Activated CD8-positive, alpha-beta memory T cell treated with anti-CD3 and anti-CD28 coated beads, Interleukin-2, amount 10 ng/mL, durations not matched to agents 7 days and 5 days (primary cell): Measurements from ENCODE around the gene DNAH9. TPM values are rescaled to one million over a fixed set of nuclear protein-coding genes. Genes with fewer than 3 reads are reported as not detected.

Experiments
- ATAC-seq: fragments of 150-1000 bp; cut with Tn5 transposase; one replicate; pipeline ENCODE4 v1.10.0; 2021; ENCODE audit warnings: moderate library complexity
- CTCF ChIA-PET: fragments of 350-600 bp; sonication (Branson Sonifier 250); formaldehyde crosslinking; loops from one replicate; lab custom pipeline; 2021; ENCODE audit warnings: antibody characterized with exemption; lab: Charles Lee
- DNase-seq: peaks from one replicate; pipeline ENCODE4 v3.0.0-alpha.2; 2020
- H3K27ac Mint-ChIP-seq: one replicate; pipeline ENCODE4 v1.8.0; 2021; ENCODE audit warnings: mild to moderate bottlenecking, mixed read lengths
- H3K27me3 Mint-ChIP-seq: one replicate; pipeline ENCODE4 v1.8.0; 2021; ENCODE audit warnings: mixed read lengths
- H3K36me3 Mint-ChIP-seq: one replicate; pipeline ENCODE4 v1.8.0; 2021; ENCODE audit warnings: mild to moderate bottlenecking, mixed read lengths
- H3K4me1 Mint-ChIP-seq: one replicate; pipeline ENCODE4 v1.8.0; 2021; ENCODE audit warnings: mixed read lengths
- H3K4me3 Mint-ChIP-seq: one replicate; pipeline ENCODE4 v1.8.0; 2021; ENCODE audit warnings: mild to moderate bottlenecking, moderate library complexity, mixed read lengths
- H3K9me3 Mint-ChIP-seq: one replicate; pipeline ENCODE4 v1.8.0; 2022; ENCODE audit warnings: low read depth, mixed read lengths
- total RNA-seq, 2 experiments: library from RNA; stranded (reverse); gene quantifications; one replicate each; pipeline ENCODE4 v1.2.3, GENCODE V29; 2021

The DNAH9 gene
- total RNA-seq, 2 experiments from 2014 or later, result not detected

GRCh38 chr17:11644265-11645212 lies 46.3 kb downstream of the DNAH9 start:
- H3K4me3 Mint-ChIP-seq, result no peak overlapping the region
- H3K36me3 Mint-ChIP-seq, result no peaks in the 10 kb centered on the region
- DNase-seq (peak; percentile 51), ATAC-seq (no peak)
- H3K27me3 Mint-ChIP-seq, result no peaks in the 10 kb centered on the region
- H3K4me1 Mint-ChIP-seq, result no peaks in the 10 kb centered on the region
- no peak overlapping the region for H3K27ac Mint-ChIP-seq
- CTCF ChIA-PET, result interaction anchor here (0.9 to 1.5 kb wide), 4 partner anchors 9 to 768 kb away, joined by 3 to 5 read pairs (median 4); no protein-coding TSS in a partner anchor
- H3K9me3 Mint-ChIP-seq, result no peaks in the 10 kb centered on the region

- H3K4me3 Mint-ChIP-seq, result no peak overlapping the region
- DNase-seq, result no peak
- H3K36me3 Mint-ChIP-seq, result no peaks in the 10 kb centered on the region
- H3K27ac Mint-ChIP-seq, result no peak overlapping the region
- no peaks in the 10 kb centered on the region for H3K4me1 Mint-ChIP-seq
- CTCF ChIA-PET, result interaction anchor here (0.7 to 1.5 kb wide), 2 partner anchors 26 to 1046 kb away, joined by 3 read pairs; no protein-coding TSS in a partner anchor
- no peaks in the 10 kb centered on the region for H3K9me3 Mint-ChIP-seq
- no peak for ATAC-seq
- H3K27me3 Mint-ChIP-seq, result no peaks in the 10 kb centered on the region
These were observed 47.2 kb downstream of the DNAH9 start for GRCh38 chr17:11645426-11645825.

DNA sequence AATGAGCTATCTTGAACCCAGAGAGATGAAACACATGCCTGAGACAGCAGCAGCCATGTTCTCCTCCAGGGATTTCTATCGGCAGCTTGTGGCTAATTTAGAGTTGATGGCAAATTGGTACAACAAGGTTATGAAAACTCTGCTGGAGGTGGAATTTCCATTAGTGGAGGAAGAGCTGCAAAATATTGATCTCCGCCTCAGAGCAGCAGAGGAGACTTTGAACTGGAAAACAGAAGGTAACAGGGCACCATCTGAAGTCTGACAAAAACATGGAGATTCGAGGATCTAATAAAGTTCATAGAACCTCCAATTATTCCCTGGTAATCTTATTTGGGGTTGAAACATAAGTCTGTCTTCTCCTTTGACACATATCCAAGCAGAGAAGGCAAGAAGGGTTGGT lies 52.8 kb downstream of the DNAH9 start:
- no peak overlapping the region for H3K27ac Mint-ChIP-seq
- no peaks in the 10 kb centered on the region for H3K4me1 Mint-ChIP-seq
- no peak for ATAC-seq
- peaks cover 8% of the 10 kb centered on the region for H3K9me3 Mint-ChIP-seq
- no peak overlapping the region for H3K4me3 Mint-ChIP-seq
- DNase-seq, result no peak
- H3K27me3 Mint-ChIP-seq, result no peaks in the 10 kb centered on the region
- no peaks in the 10 kb centered on the region for H3K36me3 Mint-ChIP-seq
- CTCF ChIA-PET, result no interaction called here

DNA sequence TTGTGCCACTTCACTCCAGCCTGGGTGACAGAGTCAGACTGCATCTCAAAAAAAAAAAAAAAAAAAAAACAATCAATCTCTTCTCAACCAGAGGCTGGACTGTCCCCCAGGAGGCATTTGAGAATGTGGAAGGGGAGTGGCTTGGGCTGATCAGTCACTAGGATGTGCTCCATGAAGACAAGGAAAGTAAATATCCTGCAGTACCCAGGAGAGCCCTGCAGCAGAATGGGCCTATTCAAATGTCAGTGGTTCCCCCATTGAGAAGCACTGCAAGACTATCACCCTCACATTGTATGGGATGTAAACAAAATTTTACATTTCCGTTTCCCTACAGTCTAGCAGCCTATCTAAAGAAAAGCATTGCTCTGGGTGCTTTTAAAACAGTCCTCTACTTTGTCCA lies 70.3 kb downstream of the DNAH9 start:
- Mint-ChIP-seq H3K27me3 (no peaks in the 10 kb centered on the region), H3K4me3 (no peak overlapping the region), H3K36me3 (no peaks in the 10 kb centered on the region), H3K27ac (no peak overlapping the region), H3K4me1 (no peaks in the 10 kb centered on the region), H3K9me3 (no peaks in the 10 kb centered on the region)
- CTCF ChIA-PET, result no interaction called here
- DNase-seq, result no peak
- no peak for ATAC-seq

DNA sequence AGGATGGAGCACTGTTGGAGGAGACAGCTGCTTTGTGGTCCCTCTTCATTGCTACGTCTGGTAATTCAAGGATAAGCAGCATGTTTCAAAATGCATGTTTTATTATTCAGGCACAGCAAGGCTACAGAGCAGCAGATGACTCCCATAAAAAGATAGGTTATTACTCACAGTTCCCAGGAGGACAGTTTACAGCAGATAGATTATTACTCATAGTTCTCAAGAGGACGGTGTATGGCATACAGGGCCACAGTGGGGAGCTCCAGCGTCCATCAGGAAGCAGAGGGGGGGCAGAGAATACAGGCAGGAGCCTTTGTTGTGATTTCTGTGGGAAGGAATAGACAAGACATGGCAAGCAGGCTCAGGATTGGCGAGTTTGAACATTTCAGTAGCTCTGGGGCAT lies 72.9 kb downstream of the DNAH9 start:
- Mint-ChIP-seq H3K4me3 (no peak overlapping the region), H3K27me3 (no peaks in the 10 kb centered on the region), H3K9me3 (no peaks in the 10 kb centered on the region), H3K36me3 (no peaks in the 10 kb centered on the region), H3K27ac (no peak overlapping the region), H3K4me1 (no peaks in the 10 kb centered on the region)
- no peak for DNase-seq
- ATAC-seq, result no peak
- CTCF ChIA-PET, result interaction anchor here (0.9 kb wide), 1 partner anchor 27 kb away, joined by 3 read pairs; no protein-coding TSS in a partner anchor

DNA sequence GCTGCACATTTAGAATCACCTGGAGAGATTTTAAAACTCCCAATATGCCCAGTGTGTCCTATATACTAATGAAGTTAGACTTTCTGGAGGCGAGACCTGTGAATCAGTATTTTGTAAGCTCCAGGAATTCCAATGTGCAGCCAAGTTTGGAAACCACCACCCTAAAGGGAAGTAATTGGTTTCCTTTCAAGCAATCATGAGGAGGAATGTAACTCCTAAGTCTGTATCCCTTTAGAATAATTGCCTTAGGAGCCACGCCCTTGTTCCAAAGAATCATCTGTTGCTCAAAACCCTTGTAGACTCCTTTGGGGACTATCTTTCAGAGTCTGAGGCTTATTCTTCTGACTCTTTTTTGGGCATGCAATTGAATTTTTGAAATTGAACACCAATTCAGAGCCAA lies 84.4 kb downstream of the DNAH9 start:
- no peaks in the 10 kb centered on the region for H3K4me1 Mint-ChIP-seq
- no peak for DNase-seq
- H3K27ac Mint-ChIP-seq, result no peak overlapping the region

GRCh38 chr17:11690681-11691080 lies 92.4 kb downstream of the DNAH9 start:
- Mint-ChIP-seq H3K4me3 (no peak overlapping the region), H3K4me1 (no peaks in the 10 kb centered on the region), H3K27me3 (no peaks in the 10 kb centered on the region), H3K9me3 (peaks cover 7% of the 10 kb centered on the region), H3K27ac (no peak overlapping the region), H3K36me3 (no peaks in the 10 kb centered on the region)
- DNase-seq (no peak), ATAC-seq (no peak)
- CTCF ChIA-PET, result no interaction called here

More for the DNA sequence above, 84.4 kb downstream of the DNAH9 start:
- CTCF ChIA-PET, result no interaction called here
- Mint-ChIP-seq H3K9me3 (peaks cover 16% of the 10 kb centered on the region), H3K4me3 (no peak overlapping the region), H3K36me3 (no peaks in the 10 kb centered on the region), H3K27me3 (no peaks in the 10 kb centered on the region)
- ATAC-seq, result no peak

- Mint-ChIP-seq H3K4me3 (no peak overlapping the region), H3K27ac (no peak overlapping the region), H3K27me3 (no peaks in the 10 kb centered on the region), H3K4me1 (no peaks in the 10 kb centered on the region), H3K9me3 (peaks cover 2% of the 10 kb centered on the region), H3K36me3 (no peaks in the 10 kb centered on the region)
- DNase-seq (no peak), ATAC-seq (no peak)
- CTCF ChIA-PET, result no interaction called here
These were observed 94.4 kb downstream of the DNAH9 start for GRCh38 chr17:11692688-11693087.

- H3K27ac Mint-ChIP-seq, result no peak overlapping the region
- H3K4me1 Mint-ChIP-seq, result no peaks in the 10 kb centered on the region
- H3K9me3 Mint-ChIP-seq, result no peaks in the 10 kb centered on the region
- CTCF ChIA-PET, result no interaction called here
- DNase-seq (no peak), ATAC-seq (no peak)
- no peaks in the 10 kb centered on the region for H3K36me3 Mint-ChIP-seq
- no peak overlapping the region for H3K4me3 Mint-ChIP-seq
- H3K27me3 Mint-ChIP-seq, result no peaks in the 10 kb centered on the region
These were observed 95.0 kb downstream of the DNAH9 start for GRCh38 chr17:11693284-11693683.

GRCh38 chr17:11700668-11701067 lies 102.4 kb downstream of the DNAH9 start:
- no peak for ATAC-seq
- CTCF ChIA-PET, result no interaction called here
- no peak for DNase-seq
- Mint-ChIP-seq H3K4me1 (no peaks in the 10 kb centered on the region), H3K4me3 (no peak overlapping the region), H3K27me3 (no peaks in the 10 kb centered on the region), H3K36me3 (no peaks in the 10 kb centered on the region), H3K27ac (no peak overlapping the region), H3K9me3 (peaks cover 3% of the 10 kb centered on the region)

GRCh38 chr17:11701911-11702310 lies 103.6 kb downstream of the DNAH9 start:
- H3K27me3 Mint-ChIP-seq, result no peaks in the 10 kb centered on the region
- H3K4me1 Mint-ChIP-seq, result no peaks in the 10 kb centered on the region
- no peak for ATAC-seq
- H3K4me3 Mint-ChIP-seq, result no peak overlapping the region
- H3K27ac Mint-ChIP-seq, result no peak overlapping the region
- peaks cover 3% of the 10 kb centered on the region for H3K9me3 Mint-ChIP-seq
- no peak for DNase-seq
- H3K36me3 Mint-ChIP-seq, result no peaks in the 10 kb centered on the region
- CTCF ChIA-PET, result no interaction called here

GRCh38 chr17:11704041-11704440 lies 105.8 kb downstream of the DNAH9 start:
- CTCF ChIA-PET, result no interaction called here
- Mint-ChIP-seq H3K36me3 (no peaks in the 10 kb centered on the region), H3K4me1 (no peaks in the 10 kb centered on the region), H3K27me3 (no peaks in the 10 kb centered on the region), H3K9me3 (peaks cover 3% of the 10 kb centered on the region), H3K4me3 (no peak overlapping the region), H3K27ac (no peak overlapping the region)
- no peak for DNase-seq
- no peak for ATAC-seq

- Mint-ChIP-seq H3K27me3 (no peaks in the 10 kb centered on the region), H3K9me3 (no peaks in the 10 kb centered on the region), H3K4me3 (no peak overlapping the region), H3K27ac (no peak overlapping the region), H3K4me1 (no peaks in the 10 kb centered on the region), H3K36me3 (no peaks in the 10 kb centered on the region)
- no peak for DNase-seq
- CTCF ChIA-PET, result no interaction called here
- no peak for ATAC-seq
These were observed 106.8 kb downstream of the DNAH9 start for GRCh38 chr17:11705111-11705510.

- no peak for DNase-seq
- Mint-ChIP-seq H3K4me1 (no peaks in the 10 kb centered on the region), H3K27ac (no peak overlapping the region), H3K9me3 (no peaks in the 10 kb centered on the region), H3K36me3 (no peaks in the 10 kb centered on the region), H3K27me3 (no peaks in the 10 kb centered on the region), H3K4me3 (no peak overlapping the region)
- CTCF ChIA-PET, result no interaction called here
- no peak for ATAC-seq
These were observed 109.3 kb downstream of the DNAH9 start for GRCh38 chr17:11707586-11707985.
